ENCODE data around the gene PERM1. TPM values are rescaled to one million over a fixed set of nuclear protein-coding genes. Genes with fewer than 3 reads are reported as not detected.

Gene PERM1
- total and polyA plus RNA-seq, 2 of the 8 experiments (the other 6 are each of a cell fraction or from before 2014, with no cell fraction given): not detected

DNA sequence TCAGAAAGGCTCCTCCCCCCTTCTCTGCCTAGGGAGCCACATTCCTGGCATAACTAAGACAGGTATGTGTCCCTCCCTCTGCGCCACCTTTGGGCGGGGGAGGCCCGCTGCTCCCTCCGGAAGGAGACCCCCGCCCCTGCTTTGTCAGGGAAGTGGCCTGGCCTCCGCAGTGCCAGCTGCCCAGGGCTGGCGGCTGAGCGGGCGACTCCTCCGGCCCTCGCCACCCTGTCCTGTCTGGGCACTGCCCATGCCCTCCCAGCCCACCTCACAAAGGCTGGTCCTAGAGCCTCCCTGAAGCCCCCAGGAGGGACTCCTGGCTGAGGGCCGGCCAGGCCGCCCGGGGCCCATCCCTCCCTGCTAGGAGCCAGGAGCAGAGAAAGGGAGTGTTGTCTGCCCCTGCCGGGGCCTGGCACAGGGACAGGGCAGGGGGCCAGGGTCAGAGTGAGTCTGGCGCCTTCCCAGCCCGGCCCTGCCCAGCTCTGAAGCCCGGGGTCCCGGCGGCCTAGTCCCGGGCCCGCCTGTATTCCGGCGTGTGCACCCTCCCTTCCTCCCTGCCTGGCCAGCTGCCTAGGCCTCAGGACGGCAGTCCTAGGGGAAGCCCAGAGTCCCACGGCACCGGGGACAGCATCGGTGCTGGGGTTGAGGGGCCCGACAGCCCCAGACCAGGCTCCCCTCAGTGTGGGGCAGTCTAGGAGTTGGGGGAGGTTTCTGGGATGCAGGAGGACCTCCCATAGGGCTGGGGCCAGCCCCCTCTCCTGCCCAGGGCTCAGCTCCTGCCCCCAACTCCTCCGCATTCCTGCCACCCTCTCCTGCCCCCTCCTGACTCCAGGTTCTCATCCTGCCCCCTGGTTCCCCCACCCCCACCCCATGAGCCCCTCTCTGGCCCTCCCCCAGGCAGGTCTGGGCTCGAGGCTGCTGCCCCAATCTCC, 43.1 kb upstream of the PERM1 start (continued):
- TF ChIP-seq CTBP2 (IDR thresholded peaks at IDR 0.05; ENCODE audit: borderline replicate concordance, insufficient read depth, insufficient read length, low read length) (peak; percentile 92), HDAC2 (IDR thresholded peaks at IDR 0.05; ENCODE audit: borderline replicate concordance in 1 of 2, low read depth in 2 of 2, low read length in 2 of 2) (peak; percentile 73 to 89; a peak in 1 of 4 replicates), MAFK (IDR thresholded peaks at IDR 0.05; ENCODE audit: low read depth, low read length) (no peak), JUND (IDR thresholded peaks at IDR 0.05; ENCODE audit: low read length) (peak; percentile 55; the same call in 1 of the 2 replicates), JUN (IDR thresholded peaks at IDR 0.05; ENCODE audit: low read depth, low read length) (no peak), CHD1 (IDR thresholded peaks at IDR 0.05; ENCODE audit: low read depth, low read length) (no peak), POLR2A (IDR thresholded peaks at IDR 0.05; ENCODE audit: control extremely low read depth in 1 of 2, low read depth in 2 of 2, low read length in 2 of 2) (peak in 1 of 2 experiments; percentile 30; a peak in 1 of 3 replicates), CBX5 (IDR thresholded peaks at IDR 0.05; ENCODE audit: low read depth, low read length) (no peak), BRCA1 (IDR thresholded peaks at IDR 0.05; ENCODE audit: low read depth, low read length) (no peak), KDM1A (IDR thresholded peaks at IDR 0.05; ENCODE audit: borderline replicate concordance, low read length) (no peak), RXRA (IDR thresholded peaks at IDR 0.05; ENCODE audit: insufficient read depth, low read depth, low read length) (0 out of 2 replicates have a peak, but pooled peaks have one; percentile 36), EP300 (IDR thresholded peaks at IDR 0.05; ENCODE audit: borderline replicate concordance in 1 of 2, low read depth in 2 of 2, low read length in 2 of 2) (peak; percentile 32 to 87; a peak in 2 of 3 replicates), FOSL1 (IDR thresholded peaks at IDR 0.05; ENCODE audit: insufficient read depth, low read depth, low read length) (no peak), CREB1 (IDR thresholded peaks at IDR 0.05) (peak; percentile 34; the same call in 1 of the 2 replicates), HDAC6 (IDR thresholded peaks at IDR 0.05; ENCODE audit: low read depth, low read length) (no peak), SP1 (IDR thresholded peaks at IDR 0.05; ENCODE audit: low read depth, low read length) (peak; percentile 88), RAD21 (IDR thresholded peaks at IDR 0.05 in 1 of 2, conservative IDR thresholded peaks at IDR 0.05 in 1 of 2; ENCODE audit: low read depth in 2 of 2, low read length in 2 of 2) (no peak), KDM4A (IDR thresholded peaks at IDR 0.05; ENCODE audit: low read depth, low read length, severe bottlenecking) (no peak), ASH2L (IDR thresholded peaks at IDR 0.05; ENCODE audit: low read length) (no peak), EGR1 (IDR thresholded peaks at IDR 0.05; ENCODE audit: borderline replicate concordance, low read depth, low read length) (peak; percentile 70; the same call in 1 of the 2 replicates)
- TF ChIP-seq, protein P1, sequence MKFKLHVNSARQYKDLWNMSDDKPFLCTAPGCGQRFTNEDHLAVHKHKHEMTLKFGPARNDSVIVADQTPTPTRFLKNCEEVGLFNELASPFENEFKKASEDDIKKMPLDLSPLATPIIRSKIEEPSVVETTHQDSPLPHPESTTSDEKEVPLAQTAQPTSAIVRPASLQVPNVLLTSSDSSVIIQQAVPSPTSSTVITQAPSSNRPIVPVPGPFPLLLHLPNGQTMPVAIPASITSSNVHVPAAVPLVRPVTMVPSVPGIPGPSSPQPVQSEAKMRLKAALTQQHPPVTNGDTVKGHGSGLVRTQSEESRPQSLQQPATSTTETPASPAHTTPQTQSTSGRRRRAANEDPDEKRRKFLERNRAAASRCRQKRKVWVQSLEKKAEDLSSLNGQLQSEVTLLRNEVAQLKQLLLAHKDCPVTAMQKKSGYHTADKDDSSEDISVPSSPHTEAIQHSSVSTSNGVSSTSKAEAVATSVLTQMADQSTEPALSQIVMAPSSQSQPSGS (IDR thresholded peaks at IDR 0.05; ENCODE audit: low read length): peak; percentile 72; the same call in 1 of the 2 replicates
